CD4-positive, alpha-beta T cell treated with Interleukin-12 subunit alpha and Interleukin-12 subunit beta, for 1 hour (primary cell): ENCODE measurements around the gene RUFY3.
"Not testable (repeated sequence)": the region's sequence is repeated elsewhere in the genome, so short reads cannot be mapped to it uniquely, and the experiment has no call there.

ENCODE experiments used
- DNase-seq: peaks from one replicate; pipeline ENCODE4 v3.0.0-alpha.2; 2020

The RUFY3 gene

GRCh38 chr4:70721747-70722146 lies at the start of gene RUFY3:
Gene RUFY3, plus strand, starts transcription at chr4:70721964. Its CDS starts 610 bp downstream, at chr4:70722574.
- DNase-seq = no peak

GRCh38 chr4:70674191-70674590 lies 47.6 kb upstream of the RUFY3 start:
- DNase-seq = no peak

GRCh38 chr4:70674731-70675130 lies 47.0 kb upstream of the RUFY3 start:
- DNase-seq = no peak

- no peak for DNase-seq
These were observed 45.1 kb upstream of the RUFY3 start for GRCh38 chr4:70676554-70677090.

GRCh38 chr4:70678383-70678999 lies 43.3 kb upstream of the RUFY3 start:
- no peak for DNase-seq

GRCh38 chr4:70680934-70681333 lies 40.8 kb upstream of the RUFY3 start:
- DNase-seq = no peak

GRCh38 chr4:70681704-70682103 lies 40.1 kb upstream of the RUFY3 start:
- DNase-seq = no peak

GRCh38 chr4:70682142-70682541 lies 39.6 kb upstream of the RUFY3 start:
- not testable (repeated sequence) for DNase-seq

GRCh38 chr4:70687392-70687791 lies 34.4 kb upstream of the RUFY3 start:
- peak; percentile 38 for DNase-seq

- peak; percentile 94 for DNase-seq
These were observed 33.7 kb upstream of the RUFY3 start, which contains the start of gene UTP3 for GRCh38 chr4:70687821-70688794. Gene UTP3, plus strand, starts transcription at chr4:70688532. Its CDS starts 146 bp downstream, at chr4:70688678.

GRCh38 chr4:70688795-70689231 lies 33.0 kb upstream of the RUFY3 start:
- DNase-seq = no peak

GRCh38 chr4:70691661-70692060 lies 30.1 kb upstream of the RUFY3 start:
- no peak for DNase-seq

- DNase-seq = not testable (repeated sequence)
These were observed 27.1 kb upstream of the RUFY3 start for GRCh38 chr4:70694633-70695032.

GRCh38 chr4:70698435-70698834 lies 23.3 kb upstream of the RUFY3 start:
- not testable (repeated sequence) for DNase-seq

GRCh38 chr4:70700712-70701111 lies 21.1 kb upstream of the RUFY3 start:
- DNase-seq = no peak

- no peak for DNase-seq
These were observed 20.5 kb upstream of the RUFY3 start for GRCh38 chr4:70701271-70701670.

- DNase-seq = not testable (repeated sequence)
These were observed 19.2 kb upstream of the RUFY3 start for GRCh38 chr4:70702592-70702991.

- DNase-seq = no peak
These were observed 18.0 kb upstream of the RUFY3 start for GRCh38 chr4:70703619-70704214.

GRCh38 chr4:70704215-70704930 lies 17.4 kb upstream of the RUFY3 start:
- peak; percentile 68 for DNase-seq

GRCh38 chr4:70704931-70705182 lies 16.9 kb upstream of the RUFY3 start:
- no peak for DNase-seq

- DNase-seq = peak; percentile 78
These were observed 16.4 kb upstream of the RUFY3 start for GRCh38 chr4:70705183-70706043.

- DNase-seq = no peak
These were observed 15.7 kb upstream of the RUFY3 start for GRCh38 chr4:70706044-70706461.
